Measurements from ENCODE around the gene SLC24A4. TPM values are rescaled to one million over a fixed set of nuclear protein-coding genes. Genes with fewer than 3 reads are reported as not detected.

SLC24A4 gene
- total RNA-seq, 2 experiments from 2014 or later: not detected

DNA sequence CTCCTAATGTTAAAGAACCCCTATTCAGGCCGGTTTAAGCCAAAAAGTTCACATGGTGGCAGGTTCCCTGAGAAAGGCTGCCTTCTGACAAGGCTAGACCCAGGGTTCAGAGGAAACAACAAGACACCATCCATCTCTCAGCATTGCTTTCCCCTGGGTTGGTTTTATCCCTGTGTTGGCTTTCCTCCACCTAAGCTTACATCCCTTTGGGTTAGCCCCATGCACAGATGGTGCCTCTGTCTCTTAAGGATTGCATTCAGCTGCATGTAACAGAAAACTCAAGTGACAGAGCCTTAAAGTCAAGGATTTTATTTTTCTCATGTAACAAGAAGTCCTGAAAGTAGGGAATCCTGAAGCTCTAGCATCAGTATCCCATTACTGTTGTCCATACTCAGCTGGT is 147.8 kb downstream of the SLC24A4 start:
- Mint-ChIP-seq H3K27ac (no peak overlapping the region), H3K27me3 (no peaks in the 10 kb centered on the region), H3K4me1 (ENCODE audit: low read depth) (peaks cover 10% of the 10 kb centered on the region), H3K4me3 (no peak overlapping the region), H3K9me3 (peaks cover 9% of the 10 kb centered on the region), H3K36me3 (ENCODE audit: low read depth) (no peaks in the 10 kb centered on the region)
- no peak for DNase-seq
- ATAC-seq: no peak
- intact Hi-C loops (cut with micrococcal nuclease): no loop called here
- TF ChIP-seq, protein P1, sequence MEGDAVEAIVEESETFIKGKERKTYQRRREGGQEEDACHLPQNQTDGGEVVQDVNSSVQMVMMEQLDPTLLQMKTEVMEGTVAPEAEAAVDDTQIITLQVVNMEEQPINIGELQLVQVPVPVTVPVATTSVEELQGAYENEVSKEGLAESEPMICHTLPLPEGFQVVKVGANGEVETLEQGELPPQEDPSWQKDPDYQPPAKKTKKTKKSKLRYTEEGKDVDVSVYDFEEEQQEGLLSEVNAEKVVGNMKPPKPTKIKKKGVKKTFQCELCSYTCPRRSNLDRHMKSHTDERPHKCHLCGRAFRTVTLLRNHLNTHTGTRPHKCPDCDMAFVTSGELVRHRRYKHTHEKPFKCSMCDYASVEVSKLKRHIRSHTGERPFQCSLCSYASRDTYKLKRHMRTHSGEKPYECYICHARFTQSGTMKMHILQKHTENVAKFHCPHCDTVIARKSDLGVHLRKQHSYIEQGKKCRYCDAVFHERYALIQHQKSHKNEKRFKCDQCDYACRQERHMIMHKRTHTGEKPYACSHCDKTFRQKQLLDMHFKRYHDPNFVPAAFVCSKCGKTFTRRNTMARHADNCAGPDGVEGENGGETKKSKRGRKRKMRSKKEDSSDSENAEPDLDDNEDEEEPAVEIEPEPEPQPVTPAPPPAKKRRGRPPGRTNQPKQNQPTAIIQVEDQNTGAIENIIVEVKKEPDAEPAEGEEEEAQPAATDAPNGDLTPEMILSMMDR (IDR thresholded peaks at IDR 0.05): no peak
- CTCF ChIA-PET: no interaction called here
- POLR2A ChIA-PET: no interaction called here

DNA sequence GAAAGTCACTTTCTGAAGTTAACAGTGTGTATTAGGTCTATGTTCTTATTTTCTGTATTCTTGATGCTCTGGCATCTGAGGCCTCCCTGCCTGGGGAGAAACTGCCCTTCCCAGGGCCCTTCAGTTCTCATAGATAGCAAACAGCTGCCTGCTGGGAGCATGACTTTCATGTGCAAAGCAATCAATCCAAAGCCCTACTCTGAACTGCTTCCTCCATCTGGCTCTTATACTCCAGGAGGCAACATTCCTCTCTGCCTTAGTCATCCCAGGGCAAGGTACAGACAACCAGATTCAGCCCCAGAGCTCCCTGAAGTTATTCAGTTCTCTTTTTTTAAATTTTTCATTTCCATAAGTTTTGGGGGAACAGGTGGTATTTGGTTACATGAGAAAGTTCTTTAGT is 149.0 kb downstream of the SLC24A4 start:
- intact Hi-C loops (cut with micrococcal nuclease): no loop called here
- peaks cover 10% of the 10 kb centered on the region for H3K4me1 Mint-ChIP-seq (ENCODE audit: low read depth)
- POLR2A ChIA-PET: no interaction called here

DNA sequence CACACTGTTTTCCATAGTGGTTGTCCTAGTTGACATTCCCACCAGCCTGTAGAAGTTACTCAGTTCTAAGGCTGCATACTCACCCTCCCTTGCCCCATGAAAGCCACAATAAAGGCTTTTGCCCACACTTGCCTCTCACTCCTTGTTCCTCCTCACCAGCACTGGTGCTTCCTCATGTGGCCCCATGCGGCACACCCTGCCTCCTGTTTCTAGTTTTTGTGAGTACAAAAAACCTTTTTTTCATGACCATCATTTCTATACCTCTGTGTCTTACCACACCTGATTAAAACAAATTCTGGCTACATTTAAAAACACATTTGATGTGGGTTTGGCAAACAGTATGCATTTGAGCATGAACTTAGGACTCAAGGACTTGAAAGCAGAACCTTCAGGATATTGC is 149.9 kb downstream of the SLC24A4 start:
- ChIA-PET CTCF (no interaction called here), POLR2A (no interaction called here)
- TF ChIP-seq, protein P1 (IDR thresholded peaks at IDR 0.05): no peak
- Mint-ChIP-seq H3K27me3 (no peaks in the 10 kb centered on the region), H3K9me3 (peaks cover 2% of the 10 kb centered on the region), H3K27ac (no peak overlapping the region), H3K4me3 (no peak overlapping the region), H3K36me3 (ENCODE audit: low read depth) (no peaks in the 10 kb centered on the region), H3K4me1 (ENCODE audit: low read depth) (peaks cover 10% of the 10 kb centered on the region)
- DNase-seq (no peak), ATAC-seq (no peak)
- intact Hi-C loops (cut with micrococcal nuclease): no loop called here

More for the DNA sequence above, 149.0 kb downstream of the SLC24A4 start:
- no peak for DNase-seq
- TF ChIP-seq, protein P1 (IDR thresholded peaks at IDR 0.05): no peak
- Mint-ChIP-seq H3K27ac (no peak overlapping the region), H3K27me3 (no peaks in the 10 kb centered on the region), H3K9me3 (peaks cover 7% of the 10 kb centered on the region), H3K4me3 (no peak overlapping the region), H3K36me3 (ENCODE audit: low read depth) (no peaks in the 10 kb centered on the region)
- CTCF ChIA-PET: no interaction called here
- no peak for ATAC-seq

- DNase-seq: no peak
- no peaks in the 10 kb centered on the region for H3K27me3 Mint-ChIP-seq
- intact Hi-C loops (cut with micrococcal nuclease): no loop called here
- H3K9me3 Mint-ChIP-seq: peaks cover under 1% of the 10 kb centered on the region
- no peak overlapping the region for H3K27ac Mint-ChIP-seq
- TF ChIP-seq, protein P1 (IDR thresholded peaks at IDR 0.05): no peak
- no peak for ATAC-seq
- H3K36me3 Mint-ChIP-seq (ENCODE audit: low read depth): no peaks in the 10 kb centered on the region
- CTCF ChIA-PET: interaction anchor here (1.0 kb wide), 1 partner anchor 215 kb away, joined by 3 read pairs; no protein-coding TSS in a partner anchor
- no peak overlapping the region for H3K4me3 Mint-ChIP-seq
- POLR2A ChIA-PET: interaction anchor here (1.5 kb wide), 1 partner anchor 12 kb away, joined by 4 read pairs; no protein-coding TSS in a partner anchor
- H3K4me1 Mint-ChIP-seq (ENCODE audit: low read depth): peaks cover 10% of the 10 kb centered on the region
Measured at GRCh38 chr14:92473261-92473968, 150.4 kb downstream of the SLC24A4 start.

- CTCF ChIA-PET: interaction anchor here (1.0 kb wide), 1 partner anchor 215 kb away, joined by 3 read pairs; no protein-coding TSS in a partner anchor
- TF ChIP-seq, protein P1 (IDR thresholded peaks at IDR 0.05): no peak
- no peaks in the 10 kb centered on the region for H3K27me3 Mint-ChIP-seq
- no peak overlapping the region for H3K27ac Mint-ChIP-seq
- no peak for ATAC-seq
- H3K9me3 Mint-ChIP-seq: peaks cover under 1% of the 10 kb centered on the region
- no peak for DNase-seq
- no peak overlapping the region for H3K4me3 Mint-ChIP-seq
- intact Hi-C loops (cut with micrococcal nuclease): no loop called here
- H3K36me3 Mint-ChIP-seq (ENCODE audit: low read depth): no peaks in the 10 kb centered on the region
- peaks cover 10% of the 10 kb centered on the region for H3K4me1 Mint-ChIP-seq (ENCODE audit: low read depth)
- POLR2A ChIA-PET: interaction anchor here (1.5 kb wide), 1 partner anchor 12 kb away, joined by 4 read pairs; no protein-coding TSS in a partner anchor
Measured at GRCh38 chr14:92473969-92474535, 151.1 kb downstream of the SLC24A4 start.
